ENCODE measurements around the gene TAF1D.
A peak's percentile ranks its signal among the peaks of the same experiment; 100 is the strongest.

Gene TAF1D

GRCh38 chr11:93689240-93689639 lies 52.1 kb downstream of the TAF1D start:
- no peaks in the 10 kb centered on the region for H3K27me3 Mint-ChIP-seq
- no peaks in the 10 kb centered on the region for H3K9me3 Mint-ChIP-seq
- peak overlapping the region; percentile 64 for H3K27ac Mint-ChIP-seq
- peaks cover 77% of the 10 kb centered on the region for H3K36me3 Mint-ChIP-seq (ENCODE audit: low read depth)
- intact Hi-C loops (cut with micrococcal nuclease): no loop called here
- H3K4me3 Mint-ChIP-seq: no peak overlapping the region
- H3K4me1 Mint-ChIP-seq (ENCODE audit: low read depth): peaks cover 17% of the 10 kb centered on the region

GRCh38 chr11:93686812-93687211 lies 54.5 kb downstream of the TAF1D start:
- H3K27ac Mint-ChIP-seq: no peak overlapping the region
- intact Hi-C loops (cut with micrococcal nuclease): no loop called here
- peaks cover 88% of the 10 kb centered on the region for H3K36me3 Mint-ChIP-seq (ENCODE audit: low read depth)
- no peaks in the 10 kb centered on the region for H3K27me3 Mint-ChIP-seq
- H3K9me3 Mint-ChIP-seq: no peaks in the 10 kb centered on the region
- no peak overlapping the region for H3K4me3 Mint-ChIP-seq
- H3K4me1 Mint-ChIP-seq (ENCODE audit: low read depth): peaks cover 17% of the 10 kb centered on the region

GRCh38 chr11:93686226-93686625 lies 55.1 kb downstream of the TAF1D start:
- Mint-ChIP-seq H3K36me3 (ENCODE audit: low read depth) (peaks cover 91% of the 10 kb centered on the region), H3K9me3 (no peaks in the 10 kb centered on the region), H3K4me3 (no peak overlapping the region), H3K27me3 (no peaks in the 10 kb centered on the region), H3K4me1 (ENCODE audit: low read depth) (peaks cover 17% of the 10 kb centered on the region), H3K27ac (no peak overlapping the region)
- intact Hi-C loops (cut with micrococcal nuclease): no loop called here
